ENCODE data around the gene NTRK1. TPM values are rescaled to one million over a fixed set of nuclear protein-coding genes. Genes with fewer than 3 reads are reported as not detected.

The NTRK1 gene
- total RNA-seq, 1 experiment from 2014 or later, result 0.53 TPM

Other genes with a start within 250 kb of the NTRK1 start
- not detected in 2 replicates for gene HAPLN2, start 241.4 kb upstream of the NTRK1 start, total RNA-seq (2014; rRNA removed; shearing (Covaris generic))
- 34.2 and 43.7 TPM in 2 replicates for gene BCAN, start 218.7 kb upstream of the NTRK1 start, total RNA-seq (2014; rRNA removed; shearing (Covaris generic))
- 81.0 and 97.4 TPM in 2 replicates for gene NES, start 183.5 kb upstream of the NTRK1 start, total RNA-seq (2014; rRNA removed; shearing (Covaris generic))
- gene CRABP2, start 155.3 kb upstream of the NTRK1 start, total RNA-seq (2014; rRNA removed; shearing (Covaris generic)), result 0.29 TPM in 1 of 2 replicates, not detected in the other
- gene METTL25B, start 132.4 kb upstream of the NTRK1 start, total RNA-seq (2014; rRNA removed; shearing (Covaris generic)), result 12.5 and 15.1 TPM in 2 replicates
- gene ISG20L2, start 132.1 kb upstream of the NTRK1 start, total RNA-seq (2014; rRNA removed; shearing (Covaris generic)), result 20.0 and 29.1 TPM in 2 replicates
- 152 and 180 TPM in 2 replicates for gene MRPL24, start 119.8 kb upstream of the NTRK1 start, total RNA-seq (2014; rRNA removed; shearing (Covaris generic))
- gene HDGF, start 109.2 kb upstream of the NTRK1 start, total RNA-seq (2014; rRNA removed; shearing (Covaris generic)), result 189 and 191 TPM in 2 replicates
- gene PRCC, start 93.3 kb upstream of the NTRK1 start, total RNA-seq (2014; rRNA removed; shearing (Covaris generic)), result 30.6 and 34.0 TPM in 2 replicates
- 0.32 TPM in 1 of 2 replicates, not detected in the other for gene SH2D2A, start 44.0 kb upstream of the NTRK1 start, total RNA-seq (2014; rRNA removed; shearing (Covaris generic))
- gene INSRR, start 1.7 kb upstream of the NTRK1 start, total RNA-seq (2014; rRNA removed; shearing (Covaris generic)), result not detected in 2 replicates
- gene PEAR1, start 32.9 kb downstream of the NTRK1 start, total RNA-seq (2014; rRNA removed; shearing (Covaris generic)), result not detected in 2 replicates
- gene LRRC71, start 59.8 kb downstream of the NTRK1 start, total RNA-seq (2014; rRNA removed; shearing (Covaris generic)), result not detected in 2 replicates
- 37.9 and 40.9 TPM in 2 replicates for gene ARHGEF11, start 184.9 kb downstream of the NTRK1 start, total RNA-seq (2014; rRNA removed; shearing (Covaris generic))
- not detected in 2 replicates for gene ETV3L, start 238.9 kb downstream of the NTRK1 start, total RNA-seq (2014; rRNA removed; shearing (Covaris generic))